HG03139 (cell line): Measurements from ENCODE around the gene RIC8B.
A peak's percentile ranks its signal among the peaks of the same experiment; 100 is the strongest.
"Not testable (repeated sequence)": the region's sequence is repeated elsewhere in the genome, so short reads cannot be mapped to it uniquely, and the experiment has no call there.

Experiments
- ATAC-seq: cut with Tn5 transposase; IDR thresholded peaks from one replicate; pipeline ENCODE4 v1.9.1; 2021; ENCODE audit not compliant: unreplicated experiment

RIC8B gene

GRCh38 chr12:106774005-106774807 lies at the start of gene RIC8B:
Gene RIC8B (plus strand): TSS chr12:106774682. CDS start chr12:106774746, 64 bp downstream.
- peak; percentile 82 for ATAC-seq

GRCh38 chr12:106724934-106725333 lies 49.5 kb upstream of the RIC8B start:
- no peak for ATAC-seq

GRCh38 chr12:106726603-106727202 lies 47.8 kb upstream of the RIC8B start:
- not testable (repeated sequence) for ATAC-seq

DNA sequence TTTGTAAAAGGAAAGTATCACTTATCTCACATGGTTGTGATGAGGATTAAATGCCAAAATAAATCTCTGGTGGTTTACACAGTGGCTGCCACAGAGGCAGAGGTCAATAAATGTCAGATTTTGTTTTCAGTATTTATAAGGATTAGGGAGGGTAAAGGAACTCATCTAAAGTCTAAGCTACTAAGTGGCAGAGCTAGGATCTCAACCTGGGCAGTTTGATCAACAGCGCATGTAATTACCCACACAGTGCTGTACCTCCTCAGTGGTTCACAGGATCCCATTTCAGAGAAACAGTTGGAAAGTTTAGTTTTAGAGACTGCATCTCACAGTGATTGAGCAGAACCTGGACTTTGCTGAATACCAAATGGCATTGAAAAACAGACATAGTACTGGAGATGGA lies 44.9 kb upstream of the RIC8B start:
- no peak for ATAC-seq

DNA sequence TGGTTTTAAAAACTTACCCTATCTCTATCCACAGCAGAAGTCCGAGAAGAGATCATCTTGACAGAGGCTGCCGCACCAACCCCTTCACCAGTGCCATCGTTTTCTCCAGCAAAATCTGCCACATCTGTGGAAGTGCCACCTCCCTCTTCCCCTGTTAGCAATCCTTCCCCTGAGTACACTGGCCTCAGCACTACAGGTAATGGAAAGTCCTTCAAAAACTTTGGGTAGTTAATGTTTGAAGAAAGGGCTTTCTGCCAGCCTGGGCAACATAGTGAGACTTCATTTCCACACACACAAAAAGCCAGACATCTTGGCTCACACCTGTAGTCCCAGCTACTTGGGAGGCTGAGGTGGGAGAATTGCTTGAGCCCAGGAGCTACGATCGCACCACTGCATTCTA lies 41.6 kb upstream of the RIC8B start:
- no peak for ATAC-seq

GRCh38 chr12:106733660-106734059 lies 40.8 kb upstream of the RIC8B start:
- no peak for ATAC-seq

GRCh38 chr12:106736051-106736957 lies 38.2 kb upstream of the RIC8B start:
- no peak for ATAC-seq

DNA sequence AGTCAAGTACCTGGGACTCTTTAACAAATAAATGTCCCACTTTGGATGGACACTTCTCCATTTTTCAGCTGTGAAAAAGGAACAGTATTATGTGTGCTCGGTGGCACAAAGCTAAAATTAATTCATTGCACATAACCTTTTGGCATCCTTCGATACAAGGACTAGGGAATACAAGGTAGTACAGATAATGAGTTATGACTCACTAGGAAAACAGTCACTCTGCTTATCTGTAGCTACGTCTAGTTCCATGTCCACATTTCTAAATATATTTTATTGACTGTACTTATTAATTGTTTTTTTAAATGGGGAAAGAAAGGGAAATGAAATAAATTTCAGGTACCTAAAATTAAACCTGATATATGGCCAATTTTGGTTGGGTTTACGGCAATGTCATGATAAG lies 35.2 kb upstream of the RIC8B start:
- no peak for ATAC-seq

DNA sequence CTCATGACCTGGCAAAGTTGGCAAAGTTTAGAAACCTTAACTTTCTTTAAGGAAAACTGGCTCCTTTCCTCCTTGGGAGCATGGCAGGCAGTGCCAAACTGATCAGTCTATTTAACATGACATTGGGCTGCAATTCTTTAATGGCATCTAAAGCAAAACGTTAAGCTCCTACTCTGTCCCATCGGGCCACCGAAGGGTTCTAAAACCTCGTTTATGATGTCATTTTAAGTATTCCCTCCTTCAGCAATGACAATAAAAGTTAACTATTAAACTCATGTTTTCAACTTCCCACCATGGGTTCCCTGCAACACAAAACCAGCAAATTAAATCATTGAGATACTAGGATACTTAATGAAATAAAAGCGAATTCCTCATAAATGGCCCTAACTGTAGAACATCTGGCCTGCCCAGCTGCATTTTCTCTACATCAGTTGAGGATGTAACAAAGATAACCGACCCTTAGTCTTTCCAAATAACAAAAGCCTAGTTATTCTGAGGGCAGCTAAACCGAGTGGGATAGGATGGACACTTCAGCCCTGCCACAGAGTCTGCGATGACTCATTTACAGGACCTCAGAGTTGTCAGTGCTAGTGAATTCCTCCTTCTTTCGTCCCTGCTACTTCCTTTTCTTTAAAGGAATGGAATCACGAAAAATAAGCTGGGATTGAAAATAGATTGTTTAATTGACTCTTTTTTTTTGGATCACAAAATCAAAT lies 34.5 kb upstream of the RIC8B start:
- ATAC-seq, result no peak

GRCh38 chr12:106740818-106741217 lies 33.7 kb upstream of the RIC8B start:
- no peak for ATAC-seq

DNA sequence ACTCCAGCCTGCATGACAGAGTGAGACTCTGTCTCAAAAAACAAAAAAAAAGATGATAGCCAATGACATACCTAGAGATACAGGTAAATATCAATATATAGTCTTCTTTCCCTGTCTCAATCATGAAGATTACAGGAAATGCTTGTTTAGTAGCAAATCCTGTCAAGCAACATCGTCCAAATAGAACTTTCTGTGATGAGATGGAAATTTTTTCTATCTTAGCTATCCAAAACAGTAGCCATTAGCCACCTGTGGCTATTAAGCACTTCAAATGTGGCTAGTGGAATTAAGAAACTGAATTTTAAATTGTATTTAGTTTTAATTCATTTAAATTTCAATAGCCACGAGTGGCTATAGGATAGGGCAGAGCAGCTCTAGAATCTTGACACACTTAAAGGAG lies 33.2 kb upstream of the RIC8B start:
- ATAC-seq, result no peak

GRCh38 chr12:106743270-106743988 lies 31.1 kb upstream of the RIC8B start:
- no peak for ATAC-seq

GRCh38 chr12:106744600-106744999 lies 29.9 kb upstream of the RIC8B start:
- ATAC-seq, result no peak

DNA sequence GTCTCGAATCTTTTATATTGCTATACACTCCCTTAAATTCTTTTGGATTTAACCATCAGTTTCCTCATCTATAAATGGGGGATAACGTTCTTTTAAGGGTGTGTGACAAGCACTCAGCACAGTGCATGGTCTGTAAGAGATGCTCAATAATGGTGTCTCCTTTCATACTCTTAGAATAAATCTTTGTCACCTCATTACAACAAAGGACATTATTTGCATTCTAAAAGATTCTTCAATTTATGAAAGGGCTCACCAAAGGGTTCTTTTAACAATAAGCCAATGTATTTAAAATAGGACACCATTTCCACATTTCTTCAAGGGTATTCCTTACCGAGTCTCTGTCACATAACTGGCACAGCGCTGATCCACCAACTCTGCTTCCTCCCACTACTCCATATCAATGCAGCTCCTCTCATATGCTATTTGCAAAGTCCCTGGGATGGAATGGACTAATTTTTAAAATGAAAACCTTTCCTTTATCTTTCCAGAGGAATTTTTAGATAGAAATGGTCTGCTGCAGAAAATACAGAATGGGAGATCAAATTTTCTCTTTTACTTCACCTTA lies 29.2 kb upstream of the RIC8B start:
- ATAC-seq, result no peak

DNA sequence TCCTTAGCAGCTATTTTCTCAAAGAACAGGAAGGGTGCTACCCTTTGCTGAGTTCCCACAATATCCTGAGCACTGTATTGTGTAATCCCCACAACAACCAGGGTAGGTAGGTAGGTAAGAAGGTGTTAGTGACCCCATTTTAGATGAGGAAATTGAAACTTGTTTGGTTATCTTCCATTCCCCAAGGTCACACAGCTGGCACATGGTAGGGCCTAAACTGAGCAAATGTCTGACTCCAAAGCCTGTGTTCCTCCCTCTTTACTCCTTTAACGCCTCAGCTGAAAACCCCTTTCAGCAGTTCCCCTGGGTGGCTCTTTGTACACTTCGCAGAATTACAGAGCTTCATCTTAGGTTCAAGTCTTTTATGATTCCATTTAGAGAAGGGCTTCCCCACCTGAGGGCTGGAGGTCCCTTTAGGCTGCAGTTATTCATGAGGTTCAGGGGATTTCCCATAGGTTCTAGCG lies 26.5 kb upstream of the RIC8B start:
- no peak for ATAC-seq

DNA sequence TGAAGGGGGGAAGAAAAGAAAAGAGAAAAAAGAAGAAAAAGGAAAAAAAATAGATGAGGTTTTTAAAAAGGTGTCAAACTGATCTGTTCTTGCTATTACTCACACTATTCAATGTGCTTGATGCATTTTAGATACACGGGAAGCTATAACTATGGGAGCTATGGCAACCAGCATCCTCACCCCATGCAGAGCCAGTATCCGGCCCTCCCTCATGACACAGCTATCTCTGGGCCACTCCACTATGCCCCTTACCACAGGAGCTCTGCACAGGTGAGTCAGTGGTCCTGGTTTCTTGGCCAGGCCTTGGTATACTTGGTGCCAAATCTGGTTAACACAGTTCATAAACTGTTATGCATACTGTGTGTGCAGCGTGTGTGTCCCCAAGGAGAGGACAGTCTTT lies 24.0 kb upstream of the RIC8B start:
- no peak for ATAC-seq

DNA sequence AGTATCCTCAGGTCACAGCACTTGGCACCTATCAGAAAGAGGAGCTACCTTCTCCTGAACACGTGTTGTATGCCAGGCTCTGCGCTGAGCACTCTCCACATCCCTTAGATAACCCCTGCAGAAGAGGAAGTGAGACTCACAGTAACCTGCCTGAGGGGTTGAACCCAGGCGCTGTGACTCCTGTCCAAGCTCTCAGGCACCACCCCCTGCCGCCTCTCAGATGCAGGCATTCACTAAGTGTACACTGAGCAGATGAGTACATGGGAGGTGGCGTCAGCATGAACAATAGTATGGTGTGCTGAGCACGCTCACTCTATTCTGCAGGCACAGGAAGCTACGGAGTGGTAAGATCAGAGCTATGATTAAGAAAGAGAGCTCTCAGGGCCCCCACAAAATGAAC lies 21.0 kb upstream of the RIC8B start:
- ATAC-seq, result peak; percentile 98

- no peak for ATAC-seq
Observed at GRCh38 chr12:106754331-106754730, 20.2 kb upstream of the RIC8B start.

GRCh38 chr12:106757623-106758348 lies 16.7 kb upstream of the RIC8B start:
- ATAC-seq, result no peak
